ENCODE data around the gene MAFF.

- no peak for TF ChIP-seq ATF7 (IDR thresholded peaks at IDR 0.05)
- TF ChIP-seq ASH1L (IDR thresholded peaks at IDR 0.05; ENCODE audit: borderline replicate concordance, low read depth, partially characterized antibody), result no peak
These were observed 30.4 kb downstream of the MAFF start for GRCh38 chr22:38232196-38232595.
